Renal pelvis (tissue), 4 donors: ENCODE measurements around the gene DEFB121. TPM values are rescaled to one million over a fixed set of nuclear protein-coding genes. Genes with fewer than 3 reads are reported as not detected.

Source experiments
- DNase-seq: peaks from one replicate; pipeline ENCODE4 v3.0.0-alpha.2; 2013
- polyA plus RNA-seq, 3 donors: library from polyadenylated mRNA; unstranded; fragments of 120-200 nt; gene quantifications; one replicate each; pipeline ENCODE4 v1.2.1, GENCODE V29; 2013; ENCODE audit not compliant: insufficient read length in 3 of 3

DEFB121 gene
- polyA plus RNA-seq, 3 donors = not detected

- no peak for DNase-seq
Observed at GRCh38 chr20:31363295-31363694, 42.7 kb downstream of the DEFB121 start.

GRCh38 chr20:31355981-31356380 lies 50.0 kb downstream of the DEFB121 start:
- DNase-seq = no peak

Other genes with a start within 250 kb of the DEFB121 start
- gene DEFB115, start 148.6 kb downstream of the DEFB121 start, polyA plus RNA-seq = not detected
- gene DEFB116, start 97.6 kb downstream of the DEFB121 start, polyA plus RNA-seq = not detected
- not detected for gene DEFB118, start 37.6 kb downstream of the DEFB121 start, polyA plus RNA-seq
- gene DEFB119, start 15.6 kb downstream of the DEFB121 start, polyA plus RNA-seq = not detected
- gene DEFB123, start 34.4 kb upstream of the DEFB121 start, polyA plus RNA-seq = not detected
- under 1 TPM in 1 of 3 donors, not detected in 2; 0.70 TPM for gene DEFB124, start 68.9 kb upstream of the DEFB121 start, polyA plus RNA-seq
- under 1 TPM; 0.34 to 0.49 (median 0.44) TPM for gene REM1, start 69.1 kb upstream of the DEFB121 start, polyA plus RNA-seq
- gene HM13, start 108.2 kb upstream of the DEFB121 start, polyA plus RNA-seq = 100 to 1,000 TPM; 139 to 152 (median 151) TPM
- gene ID1, start 199.1 kb upstream of the DEFB121 start, polyA plus RNA-seq = 100 to 1,000 TPM; 207 to 230 (median 226) TPM
- 1 to 10 TPM; 1.1 to 3.1 (median 1.6) TPM for gene COX4I2, start 231.7 kb upstream of the DEFB121 start, polyA plus RNA-seq